NCI-H2171 (cell line): ENCODE results near the gene MFSD6.
"Not testable (repeated sequence)": the region's sequence is repeated elsewhere in the genome, so short reads cannot be mapped to it uniquely, and the experiment has no call there.

Experiments
- DNase-seq: peaks from one replicate; lab custom pipeline; 2025; lab: John Stamatoyannopoulos, UW

MFSD6 gene

DNA sequence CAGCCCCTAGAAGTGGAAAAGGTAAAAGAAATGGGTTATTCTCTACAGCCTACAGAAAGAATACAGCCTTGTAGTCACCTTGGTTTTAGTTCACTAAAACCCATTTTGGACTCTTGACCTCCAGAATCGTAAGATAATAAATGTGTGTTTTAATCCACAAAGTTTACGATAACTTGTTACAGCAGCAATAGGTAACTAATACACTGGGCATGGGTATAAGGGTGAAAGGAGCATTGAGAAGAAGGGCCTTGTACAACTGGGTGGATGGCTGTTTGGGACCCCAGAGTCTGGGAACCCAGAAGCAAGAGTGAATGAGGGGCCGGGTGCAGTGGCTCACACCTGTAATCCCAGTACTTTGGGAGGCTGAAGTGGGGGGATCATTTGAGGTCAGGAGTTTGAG, 2.2 kb upstream of the MFSD6 start:
- DNase-seq, result no peak

DNA sequence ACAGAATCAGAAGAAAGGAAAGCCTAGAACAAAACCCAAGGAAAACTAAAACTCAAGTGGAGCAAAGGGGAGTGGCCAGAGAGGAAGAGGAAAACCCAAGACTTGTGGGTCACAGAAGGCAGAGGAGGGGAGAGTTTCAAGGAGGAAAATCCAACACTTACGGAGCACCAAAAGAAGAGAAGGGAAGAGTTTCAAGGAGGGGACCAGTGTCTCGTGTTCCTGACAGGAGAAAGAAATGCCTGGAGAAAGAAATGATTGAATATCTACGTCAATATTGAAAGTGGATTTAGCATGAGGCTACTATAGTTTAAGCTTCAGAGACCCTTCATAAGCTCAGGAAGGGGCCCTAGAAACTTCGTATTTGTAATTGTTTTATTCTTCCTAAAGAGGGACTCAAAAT, 1.4 kb upstream of the MFSD6 start:
- no peak for DNase-seq

- DNase-seq, result no peak
Observed at GRCh38 chr2:190407246-190407661, 901 bp upstream of the MFSD6 start.

DNA sequence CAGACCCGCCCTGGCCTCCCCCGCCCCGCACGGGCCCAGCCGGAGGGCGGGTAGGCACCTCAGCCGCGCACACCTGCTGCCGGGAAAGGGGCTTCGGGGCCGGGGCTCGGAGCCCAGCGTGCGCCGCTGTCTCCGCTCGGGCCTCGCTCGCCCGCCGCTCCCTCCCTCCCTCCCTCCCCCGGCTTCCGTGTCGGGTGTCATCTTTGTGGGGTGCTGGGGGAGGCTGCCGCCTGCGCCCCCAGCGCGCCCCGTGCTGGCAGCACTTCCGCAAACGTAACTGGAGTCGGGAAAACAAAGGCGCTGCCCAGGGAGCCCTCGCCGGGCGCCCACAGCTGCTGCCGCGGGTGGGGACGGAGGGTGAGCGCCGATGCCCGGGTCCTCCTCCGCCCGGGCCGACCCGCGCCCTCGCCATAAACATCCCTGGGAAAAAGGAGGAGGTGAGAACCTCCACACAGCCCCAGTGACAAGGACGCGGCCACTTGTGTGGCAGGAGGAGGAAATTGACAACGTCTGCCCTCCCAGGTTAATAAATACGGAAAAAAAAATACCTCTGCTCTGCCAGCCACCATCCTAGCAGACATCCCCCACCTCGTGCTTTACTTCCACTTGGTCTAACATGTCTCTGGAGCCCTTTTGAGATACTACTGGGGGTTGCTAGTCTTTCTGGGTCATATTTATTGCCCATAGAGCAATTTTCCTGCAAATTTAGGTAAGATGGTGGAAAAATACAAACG, 550 bp downstream of the MFSD6 start:
- DNase-seq, result peak; percentile 65

- no peak for DNase-seq
Observed at GRCh38 chr2:190409616-190410015, 1.5 kb downstream of the MFSD6 start.

DNA sequence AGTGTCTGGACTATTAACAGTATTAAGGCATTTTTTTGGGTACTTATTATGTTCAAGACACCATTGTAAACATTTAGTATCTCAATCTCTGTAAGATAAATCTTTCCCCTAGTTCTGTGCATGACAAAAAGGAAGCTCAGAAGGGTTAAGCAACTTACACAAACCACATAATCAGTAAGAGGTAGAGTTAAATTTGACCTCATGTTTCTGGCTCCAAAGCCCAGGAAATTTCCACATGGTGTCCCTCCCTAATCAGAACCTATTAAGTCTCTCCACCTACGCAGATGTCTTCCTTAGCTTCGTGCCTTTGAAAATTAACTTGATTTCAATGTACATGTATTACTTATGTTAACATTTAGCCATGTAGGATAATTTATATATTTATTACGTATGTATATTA, 2.0 kb downstream of the MFSD6 start:
- no peak for DNase-seq

- DNase-seq, result no peak
Observed at GRCh38 chr2:190412966-190413365, 4.8 kb downstream of the MFSD6 start.

DNA sequence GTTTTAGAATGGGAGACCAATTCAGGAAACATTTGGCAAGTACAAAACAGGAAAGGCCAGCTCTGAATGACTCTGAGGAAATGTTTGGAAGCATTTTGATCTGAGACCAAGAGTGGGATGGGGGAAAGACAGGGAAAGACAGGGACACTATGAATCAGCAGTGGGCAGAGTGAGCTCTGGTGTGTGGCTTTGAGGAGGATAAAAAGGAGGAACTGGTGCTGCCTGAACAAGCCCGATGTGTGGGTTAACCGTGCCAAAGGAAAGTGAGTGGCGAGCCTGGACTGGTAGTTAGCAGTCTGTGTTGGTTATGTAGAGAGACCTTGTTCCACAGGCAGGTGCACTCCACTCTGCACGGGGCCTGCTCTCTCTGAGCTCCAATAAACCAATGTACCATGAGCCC, 5.3 kb downstream of the MFSD6 start:
- no peak for DNase-seq

- no peak for DNase-seq
Observed at GRCh38 chr2:190415251-190415650, 7.1 kb downstream of the MFSD6 start.

GRCh38 chr2:190415794-190416775, 7.9 kb downstream of the MFSD6 start:
- no peak for DNase-seq

DNA sequence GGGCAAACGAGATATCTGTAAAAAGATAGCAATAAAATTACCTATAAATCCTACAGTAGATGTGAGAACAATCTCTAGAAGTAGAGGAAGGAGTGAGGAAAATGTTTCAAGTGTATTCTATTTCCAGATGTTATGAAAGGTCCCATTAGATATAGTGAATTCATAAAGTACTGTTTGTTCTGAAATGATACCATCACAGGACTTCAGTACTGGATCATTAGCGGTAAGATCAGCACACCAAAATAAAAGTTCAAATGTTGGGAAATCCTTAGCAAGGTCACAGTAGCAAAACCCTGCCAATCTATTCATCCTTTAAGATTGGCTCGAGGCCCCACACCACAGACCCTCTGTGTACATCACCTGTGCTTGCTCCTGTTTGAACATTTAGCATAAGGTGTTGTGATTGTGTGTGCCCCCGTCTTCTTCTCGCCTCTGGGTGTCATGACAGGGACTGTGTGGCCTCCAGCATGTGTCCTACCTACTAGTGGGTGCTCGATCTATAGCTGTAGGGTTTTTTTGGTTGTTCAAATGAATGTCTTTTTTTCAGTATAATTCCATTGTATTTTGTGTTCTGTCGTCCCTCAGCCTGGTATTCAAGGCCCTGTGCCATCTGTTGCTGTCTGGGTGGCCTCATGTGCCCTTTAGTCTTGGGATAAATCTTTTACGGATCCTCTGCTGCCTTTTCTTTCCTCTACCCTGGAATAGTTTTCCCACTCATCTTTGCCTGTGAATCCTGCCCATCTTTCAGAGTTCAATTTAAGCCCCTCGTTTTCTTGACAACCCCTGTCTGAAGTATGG, 9.1 kb downstream of the MFSD6 start:
- no peak for DNase-seq

DNA sequence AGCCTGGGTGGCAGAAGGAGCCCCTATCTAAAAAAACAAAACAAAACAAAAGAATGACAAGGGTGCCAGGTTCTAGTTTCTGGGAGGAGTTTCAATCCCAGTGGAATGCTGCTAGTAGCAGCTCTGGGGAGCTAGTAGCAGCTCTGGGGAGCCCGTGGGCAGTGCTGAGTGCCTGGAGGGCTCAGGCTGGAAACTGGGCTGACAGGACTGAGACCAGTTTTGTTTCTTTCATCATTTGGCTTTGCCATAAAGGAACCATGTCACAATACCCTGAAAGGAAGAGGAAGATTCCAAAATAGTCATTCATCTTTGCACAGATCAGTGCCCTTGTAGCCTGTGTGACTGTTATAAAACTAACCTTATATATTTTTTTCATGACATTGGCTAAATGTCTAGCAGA, 10.6 kb downstream of the MFSD6 start:
- no peak for DNase-seq

DNA sequence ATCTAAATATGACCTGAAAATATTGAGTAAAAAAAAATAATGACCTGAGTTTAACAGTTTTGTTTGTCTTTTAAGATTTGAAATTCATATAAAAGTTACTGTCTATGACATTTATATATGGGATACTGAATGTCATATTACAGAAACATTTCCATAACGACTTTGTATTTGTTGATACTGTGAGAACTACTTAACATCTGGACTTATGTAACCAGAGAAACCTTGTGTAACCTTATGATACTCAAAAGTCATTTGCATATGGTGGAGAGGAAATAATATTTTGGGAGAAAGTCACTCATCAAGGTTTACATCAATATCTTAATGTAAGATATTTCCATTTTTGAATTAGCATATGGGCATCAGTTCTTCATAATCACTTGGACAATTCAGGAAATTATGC, 12.6 kb downstream of the MFSD6 start:
- DNase-seq, result peak; percentile 17

DNA sequence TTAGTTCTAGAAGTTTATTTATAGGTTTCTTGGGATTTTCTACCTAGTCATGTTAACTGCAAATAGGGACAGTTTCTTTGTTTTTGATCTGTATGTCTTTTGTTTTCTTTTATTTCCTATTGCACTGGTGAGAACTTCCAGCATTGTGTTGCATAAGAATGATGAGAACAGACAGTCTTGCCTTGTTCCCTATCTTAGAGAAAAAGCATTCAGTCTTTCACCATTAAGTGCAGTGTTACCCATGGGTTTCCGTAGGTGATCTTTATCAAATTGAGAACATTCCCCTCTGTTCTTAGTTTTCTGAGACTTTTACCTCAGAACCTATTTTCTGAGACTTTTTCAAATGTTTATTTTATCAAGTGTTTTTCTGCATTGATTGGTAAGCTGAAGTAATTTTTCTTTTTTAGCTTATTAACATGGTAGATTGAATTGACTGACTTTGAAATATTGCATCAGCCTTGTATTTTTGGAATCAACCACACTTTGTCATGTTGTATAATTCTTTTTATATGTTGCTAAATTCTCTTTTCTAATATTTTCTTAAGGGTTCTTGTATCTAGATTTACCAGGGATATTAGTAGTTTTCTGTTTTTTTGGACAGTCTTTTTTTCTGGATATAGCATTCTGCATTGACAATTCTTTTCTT, 17.2 kb downstream of the MFSD6 start:
- no peak for DNase-seq

DNA sequence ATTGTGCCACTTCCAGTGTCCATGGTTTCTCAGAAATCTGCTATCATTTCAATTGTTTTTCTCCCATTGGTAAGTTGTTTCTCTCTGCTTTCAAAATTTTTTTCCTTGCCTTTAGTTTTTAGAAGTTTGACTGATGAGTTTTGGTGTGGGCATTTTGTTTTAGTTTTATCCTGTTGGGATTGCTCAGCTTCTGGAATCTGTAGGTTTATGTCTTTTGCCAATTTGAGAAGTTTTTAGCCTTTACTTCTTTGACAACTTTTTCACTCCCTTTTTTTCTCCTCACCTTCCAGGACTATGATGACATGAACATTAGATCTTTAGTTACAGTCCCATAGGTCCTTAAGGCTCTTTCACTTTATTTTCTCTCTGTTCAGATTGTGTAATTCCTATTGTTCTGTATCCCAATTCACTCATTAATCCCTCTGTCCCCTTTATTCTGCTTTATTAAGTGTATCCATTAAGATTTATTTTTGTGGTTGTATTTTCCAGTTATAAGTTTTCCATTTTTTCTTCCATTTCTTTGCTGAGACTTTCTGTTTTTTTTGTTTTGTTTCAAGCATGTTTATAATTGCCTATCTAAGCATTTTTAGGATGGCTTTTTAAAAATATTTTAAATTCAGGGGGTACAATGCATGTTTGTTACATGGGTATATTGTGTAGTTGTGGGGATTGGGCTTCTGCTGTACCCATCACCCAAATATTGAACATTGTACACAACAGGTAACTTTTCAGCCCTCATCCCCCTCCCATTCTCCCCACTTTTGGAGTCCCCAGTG, 17.9 kb downstream of the MFSD6 start:
- DNase-seq, result no peak

- DNase-seq, result not testable (repeated sequence)
Observed at GRCh38 chr2:190430866-190431265, 22.7 kb downstream of the MFSD6 start.

DNA sequence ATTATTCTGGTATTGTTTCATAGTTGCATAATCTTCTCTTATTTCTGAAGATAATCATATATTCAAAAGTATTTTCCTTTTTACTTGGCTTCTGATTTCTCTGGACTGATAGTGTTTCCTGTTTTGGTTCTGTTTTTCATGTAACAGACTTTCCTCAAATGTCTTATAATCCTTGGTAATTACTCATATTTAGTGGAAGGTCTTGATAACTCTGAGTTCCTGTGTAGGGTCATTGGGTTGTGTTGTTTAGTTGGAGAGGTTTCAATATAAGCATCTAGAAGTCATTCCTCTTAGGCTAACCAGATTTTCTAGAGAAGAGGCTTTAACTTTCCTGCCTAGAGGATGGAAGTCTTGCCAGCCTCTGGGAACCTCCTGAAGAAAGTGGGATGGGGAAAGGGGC, 23.8 kb downstream of the MFSD6 start:
- no peak for DNase-seq

- DNase-seq, result no peak
Observed at GRCh38 chr2:190432567-190433231, 24.5 kb downstream of the MFSD6 start.

- DNase-seq, result no peak
Observed at GRCh38 chr2:190435031-190435670, 27.0 kb downstream of the MFSD6 start.

GRCh38 chr2:190436557-190436956, 28.4 kb downstream of the MFSD6 start:
- DNase-seq, result no peak
